ENCODE results near the gene LIMA1.

- no peak for TF ChIP-seq ZNF70 (CRISPR knock-in tag; IDR thresholded peaks at IDR 0.05)
- no peak for TF ChIP-seq ZFP30 (CRISPR knock-in tag; IDR thresholded peaks at IDR 0.05)
- no peak for TF ChIP-seq ZNF8 (CRISPR knock-in tag; IDR thresholded peaks at IDR 0.05)
- TF ChIP-seq POU6F1 (CRISPR knock-in tag; IDR thresholded peaks at IDR 0.05; ENCODE audit: borderline replicate concordance, low read depth): no peak
- TF ChIP-seq ESRRG (CRISPR knock-in tag; IDR thresholded peaks at IDR 0.05): no peak
- no peak for TF ChIP-seq TSHZ2 (CRISPR knock-in tag; IDR thresholded peaks at IDR 0.05)
Observed at GRCh38 chr12:50218386-50218785, 64.9 kb downstream of the LIMA1 start.
